CD4-positive, CD25-positive, alpha-beta regulatory T cell (primary cell): ENCODE measurements around the gene BARX2. TPM values are rescaled to one million over a fixed set of nuclear protein-coding genes. Genes with fewer than 3 reads are reported as not detected.

Source experiments
- ATAC-seq, 2 donors: fragments of 150-1000 bp; cut with Tn5 transposase; one replicate each; pipeline ENCODE4 v1.10.0; 2021; ENCODE audit warnings: low read depth in 2 of 2, moderate number of reproducible peaks in 2 of 2, moderate library complexity in 1 of 2
- DNase-seq, 3 donors: peaks; one replicate each; pipeline versions ENCODE4 v3.0.0 to v3.0.0-alpha.2; 2012 to 2022; ENCODE audit warnings: mixed read lengths in 1 of 3
- H3K27ac ChIP-seq: one replicate; pipeline ENCODE4 v1.7.0; 2013; ENCODE audit warnings: mild to moderate bottlenecking, low read length; ENCODE audit not compliant: insufficient read depth, poor library complexity, severe bottlenecking
- H3K27me3 ChIP-seq: one replicate; pipeline ENCODE4 v1.7.0; 2013; ENCODE audit warnings: low read length; ENCODE audit not compliant: control insufficient read depth, insufficient read depth
- H3K36me3 ChIP-seq: one replicate; pipeline ENCODE4 v1.7.0; 2013; ENCODE audit warnings: mild to moderate bottlenecking, low read length, moderate library complexity; ENCODE audit not compliant: control insufficient read depth, insufficient read depth
- H3K4me1 ChIP-seq: 2 replicates; pipeline ENCODE4 v1.7.0; 2013; ENCODE audit warnings: mild to moderate bottlenecking, low read length; ENCODE audit not compliant: insufficient read depth, control insufficient read depth, poor library complexity, severe bottlenecking
- H3K4me3 ChIP-seq: one replicate; pipeline ENCODE4 v1.7.0; 2013; ENCODE audit warnings: low read depth, mild to moderate bottlenecking, low read length, moderate library complexity
- H3K9me3 ChIP-seq, 2 experiments: 1 replicate in 1 of 2; 2 replicates in 1 of 2; pipeline ENCODE4 v1.7.0; 2013; ENCODE audit warnings: low read length in 2 of 2, mild to moderate bottlenecking in 1 of 2, moderate library complexity in 1 of 2; ENCODE audit not compliant: control insufficient read depth in 2 of 2
- H3K27ac Mint-ChIP-seq, 3 donors: one replicate each; pipeline ENCODE4 v1.8.0; 2020 to 2022; ENCODE audit warnings: mild to moderate bottlenecking in 3 of 3, mixed read lengths in 3 of 3, moderate library complexity in 2 of 3
- H3K27me3 Mint-ChIP-seq: one replicate; pipeline ENCODE4 v1.8.0; 2022; ENCODE audit warnings: mild to moderate bottlenecking, mixed read lengths
- H3K36me3 Mint-ChIP-seq: one replicate; pipeline ENCODE4 v1.8.0; 2020; ENCODE audit warnings: mixed read lengths
- H3K4me1 Mint-ChIP-seq, 4 donors: one replicate each; pipeline ENCODE4 v1.8.0; 2020 to 2022; ENCODE audit warnings: mixed read lengths in 4 of 4, mild to moderate bottlenecking in 1 of 4
- H3K4me3 Mint-ChIP-seq, 4 donors: one replicate each; pipeline ENCODE4 v1.8.0; 2020 to 2022; ENCODE audit warnings: mild to moderate bottlenecking in 4 of 4, mixed read lengths in 4 of 4, moderate library complexity in 3 of 4
- H3K9me3 Mint-ChIP-seq, 7 donors: one replicate each; pipeline ENCODE4 v1.8.0; 2020 to 2022; ENCODE audit warnings: mixed read lengths in 7 of 7, mild to moderate bottlenecking in 3 of 7, moderate library complexity in 2 of 7
- polyA plus RNA-seq, 4 donors: library from polyadenylated mRNA; unstranded; fragments of 300-500 nt; fragmentation: Illumina TruSeq; gene quantifications; one replicate each; pipeline ENCODE4 v1.2.3, GENCODE V29; 2021
- total RNA-seq: library from RNA; stranded (reverse); gene quantifications from one replicate; pipeline ENCODE4 v1.2.3, GENCODE V29; 2022

Gene BARX2
- total and polyA plus RNA-seq, 5 donors from 2014 or later = not detected

DNA sequence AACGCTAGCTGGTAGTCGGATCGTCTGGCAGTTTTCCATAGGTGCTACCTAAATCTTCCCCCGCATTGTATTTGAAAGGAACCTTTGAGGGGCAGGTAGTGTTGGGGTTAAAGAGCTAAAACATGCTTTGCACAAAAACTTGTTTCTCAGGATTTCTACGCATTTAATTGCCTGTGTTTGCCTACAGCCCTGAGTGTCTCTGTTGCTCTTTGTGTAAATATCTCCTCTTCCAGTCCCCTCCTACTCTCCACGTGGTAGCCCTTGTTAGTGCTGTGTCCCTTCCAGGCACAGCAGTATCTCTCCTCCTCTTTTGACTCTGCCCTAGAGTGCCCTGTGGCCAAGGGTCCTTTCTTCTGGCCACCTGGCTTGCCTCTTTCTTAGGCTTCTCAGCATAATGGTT, 81.7 kb downstream of the BARX2 start:
- DNase-seq (no peak), ATAC-seq (no peak)
- Histone ChIP-seq H3K36me3 (no peaks in the 10 kb centered on the region), H3K9me3 (no peaks in the 10 kb centered on the region), H3K4me1 (no peaks in the 10 kb centered on the region), H3K27ac (no peak overlapping the region), H3K4me3 (no peak overlapping the region), H3K27me3 (no peaks in the 10 kb centered on the region)
- no peaks in the 10 kb centered on the region for H3K27me3 Mint-ChIP-seq
- H3K36me3 Mint-ChIP-seq = no peaks in the 10 kb centered on the region
- no peak overlapping the region for H3K27ac Mint-ChIP-seq
- peaks cover 0 to 4% (median 2%) of the 10 kb centered on the region in 7 donors for H3K9me3 Mint-ChIP-seq
- H3K4me3 Mint-ChIP-seq = no peak overlapping the region
- no peaks in the 10 kb centered on the region for H3K4me1 Mint-ChIP-seq

DNA sequence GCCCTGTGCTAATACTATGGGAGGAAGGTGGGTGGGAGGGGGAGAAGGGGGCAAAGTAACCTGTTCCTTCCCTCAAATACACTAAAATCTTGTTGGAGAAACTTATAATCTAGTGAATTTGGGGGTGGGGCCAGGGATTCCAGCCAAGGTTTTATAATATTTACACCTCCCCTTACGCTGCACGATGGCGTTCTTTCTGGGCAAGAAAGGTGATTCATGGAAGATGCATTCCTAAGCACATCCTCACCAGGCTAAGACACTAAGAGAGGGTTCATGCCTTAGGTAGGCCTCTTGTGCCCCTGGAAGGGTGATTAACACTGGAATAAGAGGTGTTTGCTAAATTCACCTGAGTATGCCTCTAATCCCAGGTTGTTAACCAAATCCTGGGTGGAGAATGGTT, 82.6 kb downstream of the BARX2 start:
- Mint-ChIP-seq H3K4me3 (no peak overlapping the region), H3K27ac (no peak overlapping the region), H3K4me1 (no peaks in the 10 kb centered on the region), H3K9me3 (peaks cover 0 to 6% (median 4%) of the 10 kb centered on the region in 7 donors), H3K27me3 (peaks cover 2% of the 10 kb centered on the region), H3K36me3 (no peaks in the 10 kb centered on the region)
- Histone ChIP-seq H3K4me3 (no peak overlapping the region), H3K4me1 (no peaks in the 10 kb centered on the region), H3K27me3 (no peaks in the 10 kb centered on the region), H3K27ac (no peak overlapping the region), H3K36me3 (no peaks in the 10 kb centered on the region), H3K9me3 (no peaks in the 10 kb centered on the region)
- no peak for ATAC-seq
- no peak for DNase-seq

GRCh38 chr11:129458756-129459535, 83.3 kb downstream of the BARX2 start:
- Histone ChIP-seq H3K27me3 (no peaks in the 10 kb centered on the region), H3K36me3 (no peaks in the 10 kb centered on the region), H3K4me3 (no peak overlapping the region), H3K27ac (no peak overlapping the region), H3K4me1 (no peaks in the 10 kb centered on the region), H3K9me3 (no peaks in the 10 kb centered on the region)
- DNase-seq = no peak
- Mint-ChIP-seq H3K27me3 (peaks cover 4% of the 10 kb centered on the region), H3K36me3 (no peaks in the 10 kb centered on the region), H3K27ac (no peak overlapping the region), H3K4me3 (no peak overlapping the region), H3K9me3 (peaks cover 0 to 11% (median 4%) of the 10 kb centered on the region in 7 donors), H3K4me1 (no peaks in the 10 kb centered on the region)
- ATAC-seq = no peak

DNA sequence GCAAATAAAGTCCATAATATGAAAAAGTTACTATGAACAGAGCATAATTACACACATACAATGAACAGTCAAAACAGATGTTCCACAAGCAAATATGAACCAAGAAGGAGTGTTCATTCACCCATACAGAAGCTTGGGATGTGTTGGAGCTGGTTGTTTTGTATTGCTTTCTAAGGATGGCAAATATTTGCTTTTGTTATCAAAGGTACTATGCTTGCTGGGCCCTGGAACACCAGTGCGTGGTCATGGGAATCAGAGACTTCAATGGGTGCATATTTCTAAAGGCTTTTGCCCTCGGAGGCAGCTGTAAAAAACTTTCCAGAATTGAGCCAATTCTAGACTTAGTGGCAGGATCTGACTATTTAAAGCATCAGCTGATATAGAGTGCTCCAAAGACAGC, 85.1 kb downstream of the BARX2 start:
- DNase-seq (no peak), ATAC-seq (no peak)
- no peak overlapping the region for H3K27ac ChIP-seq
- H3K4me3 ChIP-seq = no peak overlapping the region
- Mint-ChIP-seq H3K36me3 (no peaks in the 10 kb centered on the region), H3K4me3 (no peak overlapping the region), H3K9me3 (peaks cover 0 to 11% (median 2%) of the 10 kb centered on the region in 7 donors), H3K27ac (no peak overlapping the region), H3K27me3 (peaks cover 4% of the 10 kb centered on the region), H3K4me1 (no peaks in the 10 kb centered on the region)
- no peaks in the 10 kb centered on the region for H3K9me3 ChIP-seq
- no peaks in the 10 kb centered on the region for H3K36me3 ChIP-seq
- H3K27me3 ChIP-seq = no peaks in the 10 kb centered on the region
- no peaks in the 10 kb centered on the region for H3K4me1 ChIP-seq

- H3K27ac Mint-ChIP-seq = no peak overlapping the region
- Histone ChIP-seq H3K4me1 (no peaks in the 10 kb centered on the region), H3K27me3 (peaks cover 2% of the 10 kb centered on the region), H3K4me3 (no peak overlapping the region), H3K36me3 (no peaks in the 10 kb centered on the region), H3K27ac (no peak overlapping the region), H3K9me3 (no peaks in the 10 kb centered on the region)
- no peaks in the 10 kb centered on the region for H3K27me3 Mint-ChIP-seq
- DNase-seq = no peak
- no peaks in the 10 kb centered on the region for H3K36me3 Mint-ChIP-seq
- H3K4me3 Mint-ChIP-seq = no peak overlapping the region
- ATAC-seq = no peak
- peaks cover 0 to 3% (median 1%) of the 10 kb centered on the region in 7 donors for H3K9me3 Mint-ChIP-seq
- H3K4me1 Mint-ChIP-seq = no peaks in the 10 kb centered on the region
Observed at GRCh38 chr11:129484068-129484467, 108.4 kb downstream of the BARX2 start.

- Histone ChIP-seq H3K27ac (no peak overlapping the region), H3K4me3 (no peak overlapping the region), H3K4me1 (no peaks in the 10 kb centered on the region), H3K36me3 (no peaks in the 10 kb centered on the region), H3K27me3 (peaks cover 2% of the 10 kb centered on the region), H3K9me3 (no peaks in the 10 kb centered on the region)
- ATAC-seq (no peak), DNase-seq (no peak)
- no peaks in the 10 kb centered on the region for H3K36me3 Mint-ChIP-seq
- no peak overlapping the region for H3K27ac Mint-ChIP-seq
- H3K4me1 Mint-ChIP-seq = no peaks in the 10 kb centered on the region
- H3K27me3 Mint-ChIP-seq = no peaks in the 10 kb centered on the region
- no peak overlapping the region for H3K4me3 Mint-ChIP-seq
- H3K9me3 Mint-ChIP-seq = peaks cover 0 to 9% (median 2%) of the 10 kb centered on the region in 7 donors
Observed at GRCh38 chr11:129489249-129489648, 113.6 kb downstream of the BARX2 start.

DNA sequence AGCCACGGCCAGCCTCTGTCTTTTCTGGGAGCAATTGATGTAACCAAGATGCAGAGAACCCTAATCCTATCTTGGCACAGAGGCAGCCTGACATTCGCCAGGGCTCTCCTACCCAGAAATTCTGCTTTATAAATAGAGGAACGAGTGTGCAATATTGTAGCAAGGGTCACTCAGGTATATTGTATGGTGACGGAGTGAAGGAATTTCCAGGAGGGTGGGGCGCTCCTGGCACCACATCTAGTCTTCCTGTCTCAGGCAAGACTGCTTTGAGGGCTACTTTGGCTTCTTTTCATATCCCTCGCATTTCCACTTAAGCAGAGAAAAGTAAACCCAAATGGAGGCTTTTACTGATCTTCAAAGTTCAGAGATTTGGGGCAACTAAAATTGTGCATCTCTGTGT, 114.4 kb downstream of the BARX2 start:
- Mint-ChIP-seq H3K27me3 (no peaks in the 10 kb centered on the region), H3K36me3 (no peaks in the 10 kb centered on the region), H3K4me1 (peaks cover 0 to 4% (median 0%) of the 10 kb centered on the region in 4 donors), H3K4me3 (no peak overlapping the region), H3K9me3 (peaks cover 0 to 9% (median 2%) of the 10 kb centered on the region in 7 donors), H3K27ac (no peak overlapping the region)
- Histone ChIP-seq H3K4me3 (no peak overlapping the region), H3K27ac (no peak overlapping the region), H3K9me3 (no peaks in the 10 kb centered on the region), H3K27me3 (peaks cover 2% of the 10 kb centered on the region), H3K4me1 (no peaks in the 10 kb centered on the region), H3K36me3 (no peaks in the 10 kb centered on the region)
- DNase-seq = no peak
- no peak for ATAC-seq

GRCh38 chr11:129493746-129494145, 118.1 kb downstream of the BARX2 start:
- H3K27ac ChIP-seq = no peak overlapping the region
- H3K4me1 Mint-ChIP-seq = peaks cover 0 to 4% (median 0%) of the 10 kb centered on the region in 4 donors
- ATAC-seq = no peak

More at GRCh38 chr11:129493746-129494145, 118.1 kb downstream of the BARX2 start:
- H3K9me3 ChIP-seq = no peaks in the 10 kb centered on the region
- Mint-ChIP-seq H3K27ac (no peak overlapping the region), H3K4me3 (no peak overlapping the region), H3K9me3 (peaks cover 0 to 11% (median 4%) of the 10 kb centered on the region in 7 donors), H3K36me3 (no peaks in the 10 kb centered on the region), H3K27me3 (no peaks in the 10 kb centered on the region)
- H3K27me3 ChIP-seq = no peaks in the 10 kb centered on the region
- H3K4me3 ChIP-seq = no peak overlapping the region
- no peaks in the 10 kb centered on the region for H3K4me1 ChIP-seq
- no peak for DNase-seq
- no peaks in the 10 kb centered on the region for H3K36me3 ChIP-seq
